ENCODE results near the gene SLC26A1.

Gene SLC26A1

DNA sequence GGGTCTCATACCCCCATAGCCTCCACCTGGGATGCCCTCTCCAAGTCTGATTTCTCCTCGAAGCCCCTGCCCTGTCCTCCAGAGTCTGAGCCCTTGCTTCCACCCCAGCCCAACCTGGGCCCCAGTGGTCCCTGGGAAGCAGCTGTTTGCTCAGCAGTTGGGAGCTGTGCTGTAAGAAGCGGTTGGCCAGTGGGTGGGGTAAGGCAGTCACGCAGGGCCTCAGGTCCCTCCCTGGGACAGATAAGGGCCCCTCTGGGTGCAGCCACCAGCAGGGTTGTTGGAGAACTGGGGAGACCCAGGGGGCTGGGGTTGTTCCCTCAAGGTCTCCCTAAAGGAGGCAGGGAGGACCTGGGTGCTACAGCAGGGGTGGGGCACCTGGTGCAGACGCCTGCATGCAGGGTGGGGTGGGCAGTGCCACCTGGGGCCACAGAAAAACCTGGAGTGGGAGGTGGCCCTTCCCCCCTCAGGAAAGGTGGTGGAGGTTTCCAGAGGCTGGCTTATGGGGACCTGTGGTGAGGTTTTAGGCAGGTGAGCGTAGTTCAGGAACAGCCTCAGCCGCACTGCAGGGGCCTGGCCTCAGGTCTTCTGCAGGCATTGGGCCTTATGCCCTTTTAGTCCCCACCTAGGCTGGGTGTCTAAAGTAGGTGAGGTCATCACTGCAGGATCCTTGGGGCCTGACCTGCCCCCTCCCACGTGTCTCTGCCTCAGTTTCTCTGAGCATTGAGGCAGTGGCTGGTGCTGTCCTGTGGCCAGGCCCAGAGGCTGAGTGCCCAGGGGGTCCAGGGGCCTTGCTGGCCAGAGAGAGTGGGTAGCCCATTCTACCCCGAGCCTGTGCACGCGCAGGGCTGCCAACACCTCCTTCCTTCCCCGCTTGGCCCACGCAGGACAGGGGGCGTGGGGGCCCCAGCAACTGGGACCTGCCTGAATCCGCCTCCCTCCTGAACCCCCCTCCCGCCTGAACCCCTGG is 3.1 kb upstream of the SLC26A1 start:
- Histone ChIP-seq H3K27ac (no peak overlapping the region), H3K36me3 (no peaks in the 10 kb centered on the region), H3K4me3 (ENCODE audit: low read depth, low read length) (no peak overlapping the region), H3K9me3 (ENCODE audit: severe bottlenecking) (no peaks in the 10 kb centered on the region), H3K27me3 (ENCODE audit: insufficient read depth, low read depth, severe bottlenecking) (no peaks in the 10 kb centered on the region)
- TF ChIP-seq, protein P1, sequence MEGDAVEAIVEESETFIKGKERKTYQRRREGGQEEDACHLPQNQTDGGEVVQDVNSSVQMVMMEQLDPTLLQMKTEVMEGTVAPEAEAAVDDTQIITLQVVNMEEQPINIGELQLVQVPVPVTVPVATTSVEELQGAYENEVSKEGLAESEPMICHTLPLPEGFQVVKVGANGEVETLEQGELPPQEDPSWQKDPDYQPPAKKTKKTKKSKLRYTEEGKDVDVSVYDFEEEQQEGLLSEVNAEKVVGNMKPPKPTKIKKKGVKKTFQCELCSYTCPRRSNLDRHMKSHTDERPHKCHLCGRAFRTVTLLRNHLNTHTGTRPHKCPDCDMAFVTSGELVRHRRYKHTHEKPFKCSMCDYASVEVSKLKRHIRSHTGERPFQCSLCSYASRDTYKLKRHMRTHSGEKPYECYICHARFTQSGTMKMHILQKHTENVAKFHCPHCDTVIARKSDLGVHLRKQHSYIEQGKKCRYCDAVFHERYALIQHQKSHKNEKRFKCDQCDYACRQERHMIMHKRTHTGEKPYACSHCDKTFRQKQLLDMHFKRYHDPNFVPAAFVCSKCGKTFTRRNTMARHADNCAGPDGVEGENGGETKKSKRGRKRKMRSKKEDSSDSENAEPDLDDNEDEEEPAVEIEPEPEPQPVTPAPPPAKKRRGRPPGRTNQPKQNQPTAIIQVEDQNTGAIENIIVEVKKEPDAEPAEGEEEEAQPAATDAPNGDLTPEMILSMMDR (IDR thresholded peaks at IDR 0.05; ENCODE audit: low read depth, low read length): no peak
- no peak for DNase-seq

DNA sequence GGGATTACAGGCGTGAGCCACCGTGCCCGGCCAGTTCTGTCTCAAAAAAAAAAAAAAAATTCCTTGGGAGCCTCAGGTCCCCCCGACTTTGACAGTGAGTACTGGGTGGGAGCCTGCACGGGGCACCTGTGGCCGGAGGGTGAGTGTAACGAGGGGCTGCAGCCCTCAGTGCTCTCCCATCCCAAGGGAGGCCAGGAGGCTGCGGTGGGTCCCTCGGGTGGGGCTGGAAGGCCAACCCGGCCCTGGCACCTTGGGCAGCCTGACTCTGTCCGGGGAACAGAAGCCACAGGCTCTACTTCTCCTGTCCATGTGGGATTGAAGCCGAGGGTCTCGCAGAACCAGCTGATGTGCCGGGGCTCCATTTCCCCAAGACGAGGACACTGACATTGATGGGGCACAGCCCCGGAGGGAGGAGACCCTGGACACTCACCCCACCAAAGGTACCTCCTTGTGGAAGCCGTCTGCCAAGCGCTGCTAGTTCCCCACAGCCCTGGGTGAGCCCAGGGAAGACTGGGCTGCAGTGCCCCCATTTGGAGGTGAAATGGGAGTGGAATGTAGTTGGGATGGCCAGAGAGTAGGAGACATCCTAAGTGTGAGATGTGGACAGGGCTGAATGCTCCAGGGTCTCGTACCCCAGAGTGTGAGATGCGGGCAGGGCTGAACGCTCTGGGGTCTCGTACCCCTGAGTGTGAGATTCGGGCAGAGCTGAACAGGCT is 2.3 kb upstream of the SLC26A1 start:
- H3K36me3 ChIP-seq: peaks cover 4% of the 10 kb centered on the region
- TF ChIP-seq, protein P1 (IDR thresholded peaks at IDR 0.05; ENCODE audit: low read depth, low read length): no peak
- H3K27me3 ChIP-seq (ENCODE audit: insufficient read depth, low read depth, severe bottlenecking): no peaks in the 10 kb centered on the region
- no peak overlapping the region for H3K27ac ChIP-seq
- no peak for DNase-seq
- H3K4me3 ChIP-seq (ENCODE audit: low read depth, low read length): no peak overlapping the region
- H3K9me3 ChIP-seq (ENCODE audit: severe bottlenecking): no peaks in the 10 kb centered on the region

DNA sequence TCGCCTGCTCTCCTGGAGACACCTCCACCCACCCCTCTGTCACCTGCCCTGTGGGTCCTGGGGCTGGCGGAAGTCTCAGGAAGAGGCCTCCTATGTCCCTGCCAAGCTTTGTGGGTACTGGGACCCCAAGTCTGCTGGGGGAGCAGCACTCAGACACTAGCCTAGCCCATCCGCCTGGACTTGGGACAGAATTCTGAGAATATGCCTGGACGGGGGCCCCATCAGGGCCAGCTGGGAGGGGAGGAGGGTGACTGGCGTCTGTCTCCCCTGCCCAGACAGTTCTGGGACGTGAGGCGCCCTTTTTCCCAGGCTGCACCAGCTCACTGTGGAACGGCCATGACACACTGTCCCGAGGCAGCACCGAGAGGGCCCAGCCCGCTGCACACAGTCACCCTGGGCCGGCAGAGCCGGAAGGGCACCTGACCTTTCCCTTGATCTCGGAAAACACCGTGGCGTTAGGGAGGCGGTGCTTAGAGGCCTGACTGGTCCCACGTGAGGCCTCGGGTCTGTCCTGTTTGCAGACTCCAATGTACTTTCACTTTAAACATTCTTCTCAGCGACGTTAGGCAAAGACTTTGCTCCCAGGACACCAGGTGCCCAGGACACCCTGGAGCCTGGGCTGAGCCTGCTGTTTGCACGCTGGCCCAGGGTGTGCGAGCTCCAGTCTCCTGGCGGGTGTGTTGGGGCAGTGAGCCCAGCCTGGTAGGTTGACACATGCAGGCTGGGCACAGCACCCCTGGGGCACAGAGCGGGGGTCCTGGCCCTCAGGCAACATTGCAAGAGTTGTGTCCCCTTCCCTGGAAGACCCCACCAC is 700 bp downstream of the SLC26A1 start:
- no peak for DNase-seq

DNA sequence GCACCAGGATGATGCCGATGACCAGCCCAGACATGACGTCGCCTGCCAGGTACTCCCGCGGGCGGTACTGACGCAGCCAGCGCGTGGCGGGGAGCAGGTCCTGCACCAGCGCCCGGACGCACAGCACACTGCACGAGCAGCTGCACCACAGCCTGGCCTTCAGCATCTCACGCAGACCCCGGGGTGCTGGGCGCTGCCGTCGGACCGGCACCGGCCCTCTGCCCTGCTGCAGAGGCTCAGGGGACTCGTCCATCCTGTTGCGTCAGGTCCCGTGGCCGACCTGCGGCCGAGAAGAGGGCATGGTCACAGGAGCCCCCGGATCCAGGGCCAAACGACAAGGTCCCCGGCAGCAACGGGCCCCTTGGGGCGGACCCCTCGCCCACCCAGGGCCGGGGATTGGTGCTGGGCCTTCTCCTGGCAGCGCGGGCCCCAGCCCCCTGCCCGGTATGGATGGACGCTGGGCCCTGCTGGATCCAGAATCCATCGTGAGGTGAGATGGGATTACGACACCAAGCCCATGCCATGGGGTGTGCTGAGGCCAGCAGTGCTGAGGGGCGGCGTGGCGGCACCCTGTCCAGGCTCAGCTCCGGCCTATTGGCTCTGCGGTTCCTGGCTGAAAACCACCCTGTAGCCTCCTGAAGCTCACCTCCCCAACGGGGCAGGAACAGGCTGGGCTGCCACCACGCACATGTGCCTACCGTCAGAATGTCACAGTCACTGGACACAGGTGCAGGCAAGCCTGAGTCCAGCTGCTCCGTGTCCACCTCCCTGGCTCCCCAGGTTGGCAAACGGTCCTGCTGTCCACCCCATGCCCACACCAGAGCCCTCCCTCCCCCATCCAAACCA is 1.5 kb downstream of the SLC26A1 start:
- H3K4me3 ChIP-seq (ENCODE audit: low read depth, low read length): no peak overlapping the region
- H3K9me3 ChIP-seq (ENCODE audit: severe bottlenecking): no peaks in the 10 kb centered on the region
- no peaks in the 10 kb centered on the region for H3K27me3 ChIP-seq (ENCODE audit: insufficient read depth, low read depth, severe bottlenecking)
- DNase-seq: no peak
- TF ChIP-seq, protein P1 (IDR thresholded peaks at IDR 0.05; ENCODE audit: low read depth, low read length): no peak
- no peak overlapping the region for H3K27ac ChIP-seq
- H3K36me3 ChIP-seq: peaks cover 14% of the 10 kb centered on the region

More for the DNA sequence above, 700 bp downstream of the SLC26A1 start:
- Histone ChIP-seq H3K27me3 (ENCODE audit: insufficient read depth, low read depth, severe bottlenecking) (no peaks in the 10 kb centered on the region), H3K4me3 (ENCODE audit: low read depth, low read length) (no peak overlapping the region), H3K36me3 (peaks cover 14% of the 10 kb centered on the region), H3K27ac (peak overlapping the region; percentile 77), H3K9me3 (ENCODE audit: severe bottlenecking) (no peaks in the 10 kb centered on the region)
- TF ChIP-seq, protein P1 (IDR thresholded peaks at IDR 0.05; ENCODE audit: low read depth, low read length): no peak

Data from WERI-Rb-1 (cell line).